Measurements from ENCODE around the gene PADI2. TPM values are rescaled to one million over a fixed set of nuclear protein-coding genes. Genes with fewer than 3 reads are reported as not detected.
A peak's percentile ranks its signal among the peaks of the same experiment; 100 is the strongest.

The PADI2 gene
- total RNA-seq, 4 donors from 2014 or later = 0.29 to 2.8 (median 0.67) TPM

DNA sequence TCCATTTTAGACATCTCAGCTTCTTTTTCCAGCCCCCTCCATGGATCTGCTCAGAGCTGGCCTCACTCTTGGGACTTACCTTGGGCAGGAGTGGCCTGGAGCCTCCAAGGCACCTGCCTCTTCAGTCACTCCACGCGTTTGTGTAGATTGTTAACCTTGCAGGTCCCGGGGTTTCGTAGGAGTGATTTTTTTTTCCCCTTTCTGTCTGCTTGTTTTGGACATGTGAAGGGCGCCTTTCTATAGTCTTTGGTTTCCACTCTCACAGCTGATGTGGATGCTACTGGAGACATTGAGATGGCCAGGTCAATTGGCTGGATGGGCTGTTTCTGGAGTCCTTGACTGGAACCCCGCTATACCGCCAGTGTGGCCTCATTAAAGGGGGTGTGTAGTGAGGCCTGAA is 63.5 kb downstream of the PADI2 start:
- no peaks in the 10 kb centered on the region for H3K36me3 ChIP-seq
- H3K9me3 ChIP-seq = no peaks in the 10 kb centered on the region
- no peaks in the 10 kb centered on the region for H3K27me3 ChIP-seq
- H3K27ac ChIP-seq = no peak overlapping the region
- H3K4me1 ChIP-seq = peaks cover 0 to 7% of the 10 kb centered on the region in 2 donors
- TF ChIP-seq POLR2A (IDR thresholded peaks at IDR 0.05) (no peak), CTCF (IDR thresholded peaks at IDR 0.05) (no peak)
- DNase-seq = no peak
- no peak overlapping the region for H3K4me3 ChIP-seq
- intact Hi-C loops (cut with DNase I; ENCODE audit: low total_unique reads) = no loop called here

- H3K27ac ChIP-seq = peak within 1 kb of the TSS; percentile 81 to 92
- peak within 1 kb of the TSS; percentile 78 to 89 for H3K4me3 ChIP-seq
- H3K27me3 ChIP-seq = no peaks in the 10 kb centered on the region
- intact Hi-C loops (cut with DNase I; ENCODE audit: low total_unique reads) = no loop called here
- H3K9me3 ChIP-seq = no peaks in the 10 kb centered on the region
- DNase-seq = peak; percentile 98 to 100
- H3K4me1 ChIP-seq = peaks cover 0 to 7% of the 10 kb centered on the region in 2 donors
- TF ChIP-seq CTCF (IDR thresholded peaks at IDR 0.05) (peak in 1 of 4 experiments; percentile 23), POLR2A (IDR thresholded peaks at IDR 0.05) (peak; percentile 94)
- H3K36me3 ChIP-seq = no peaks in the 10 kb centered on the region
Measured at GRCh38 chr1:17053685-17054410, 65.4 kb downstream of the PADI2 start, which contains the start of gene SDHB. Gene SDHB, minus strand, starts transcription at chr1:17054032. Its CDS starts 13 bp downstream, at chr1:17054019.

DNA sequence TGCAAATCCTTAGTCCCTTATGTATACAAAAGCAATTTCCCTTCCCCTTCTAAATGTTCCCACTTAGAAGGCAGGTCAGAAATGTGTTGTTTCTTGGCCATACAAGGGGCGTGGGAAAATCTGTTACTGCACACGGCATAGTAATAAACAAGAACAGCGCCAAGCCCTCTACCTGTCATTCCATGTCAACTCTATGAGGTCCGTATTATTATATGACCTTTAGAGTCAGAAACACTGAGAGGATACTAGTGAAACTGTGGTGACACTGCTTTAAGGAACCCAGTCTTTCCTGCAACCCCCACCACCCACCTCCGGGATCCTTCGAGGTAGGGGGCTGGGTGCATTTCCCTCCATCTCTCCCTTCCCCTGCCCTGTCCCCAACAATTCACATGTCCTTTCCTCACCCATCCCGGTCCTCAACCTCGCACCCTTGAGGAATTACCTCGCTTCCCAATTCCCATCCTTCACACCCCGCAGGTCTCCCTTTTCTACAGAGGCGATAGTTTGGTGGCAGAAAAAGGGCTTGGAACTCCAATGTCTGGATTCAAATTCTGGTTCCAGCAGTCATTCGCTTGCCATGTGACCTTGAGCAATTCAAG is 66.1 kb downstream of the PADI2 start:
- TF ChIP-seq CTCF (IDR thresholded peaks at IDR 0.05) (no peak), POLR2A (IDR thresholded peaks at IDR 0.05) (no peak)
- intact Hi-C loops (cut with DNase I; ENCODE audit: low total_unique reads) = no loop called here

DNA sequence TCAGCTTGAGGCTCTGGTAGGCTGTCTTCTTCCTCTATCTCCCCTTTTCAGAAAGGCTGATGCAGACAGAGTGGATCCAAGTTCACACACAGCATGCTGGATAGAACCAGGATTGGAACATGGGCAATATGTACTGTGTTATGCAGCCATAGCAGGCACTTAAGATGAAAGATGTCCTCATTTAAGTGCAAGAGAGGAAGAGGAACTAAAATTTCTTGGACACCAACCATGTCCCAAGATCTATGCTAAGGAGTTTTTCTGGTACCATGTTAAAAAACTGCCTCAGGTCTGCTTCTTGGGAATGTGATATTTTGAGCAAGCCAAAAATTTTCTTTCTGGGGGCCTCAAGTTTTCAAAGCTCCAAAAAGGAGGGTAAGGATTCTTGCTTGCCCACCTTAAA is 66.6 kb downstream of the PADI2 start:
- Histone ChIP-seq H3K4me3 (peak overlapping the region in 1 of 2 donors; percentile 89), H3K9me3 (no peaks in the 10 kb centered on the region), H3K36me3 (no peaks in the 10 kb centered on the region), H3K27ac (peak overlapping the region in 1 of 2 donors; percentile 81), H3K4me1 (peaks cover 0 to 7% of the 10 kb centered on the region in 2 donors), H3K27me3 (no peaks in the 10 kb centered on the region)
- DNase-seq = no peak
- intact Hi-C loops (cut with DNase I; ENCODE audit: low total_unique reads) = no loop called here
- TF ChIP-seq CTCF (IDR thresholded peaks at IDR 0.05) = no peak
- TF ChIP-seq POLR2A (IDR thresholded peaks at IDR 0.05) = no peak

More for the DNA sequence above, 66.1 kb downstream of the PADI2 start:
- no peaks in the 10 kb centered on the region for H3K36me3 ChIP-seq
- H3K4me1 ChIP-seq = peaks cover 0 to 7% of the 10 kb centered on the region in 2 donors
- no peak for DNase-seq
- H3K9me3 ChIP-seq = no peaks in the 10 kb centered on the region
- peak overlapping the region; percentile 78 to 89 for H3K4me3 ChIP-seq
- peak overlapping the region; percentile 81 to 92 for H3K27ac ChIP-seq
- no peaks in the 10 kb centered on the region for H3K27me3 ChIP-seq

GRCh38 chr1:17052038-17052437 is 67.2 kb downstream of the PADI2 start:
- DNase-seq = no peak
- H3K4me3 ChIP-seq = no peak overlapping the region
- peaks cover 0 to 7% of the 10 kb centered on the region in 2 donors for H3K4me1 ChIP-seq
- H3K36me3 ChIP-seq = no peaks in the 10 kb centered on the region
- TF ChIP-seq POLR2A (IDR thresholded peaks at IDR 0.05) = no peak
- no peak for TF ChIP-seq CTCF (IDR thresholded peaks at IDR 0.05)
- intact Hi-C loops (cut with DNase I; ENCODE audit: low total_unique reads) = no loop called here
- no peaks in the 10 kb centered on the region for H3K27me3 ChIP-seq
- no peak overlapping the region for H3K27ac ChIP-seq
- H3K9me3 ChIP-seq = no peaks in the 10 kb centered on the region

Data from uterus (tissue), 4 donors.